Subcutaneous adipose tissue (tissue), 4 donors: ENCODE results near the gene GMEB2. TPM values are rescaled to one million over a fixed set of nuclear protein-coding genes. Genes with fewer than 3 reads are reported as not detected.

Source experiments
- total RNA-seq, 4 donors: library from RNA; depleted of rRNA; stranded (reverse); fragments of >200 nt; gene quantifications; one replicate each; pipeline ENCODE4 v1.1.0, GENCODE V29; 2016
- TF ChIP-seq, protein P1 (sequence below): fragments of 450-650 bp; IDR thresholded peaks from one replicate; pipeline ENCODE4 v1.5.1; 2016; ENCODE audit warnings: low read depth, mild to moderate bottlenecking, control low read depth, antibody characterized with exemption, moderate library complexity

GMEB2 gene
- total RNA-seq, 4 donors from 2014 or later = 3.6 to 12.8 (median 5.1) TPM

DNA sequence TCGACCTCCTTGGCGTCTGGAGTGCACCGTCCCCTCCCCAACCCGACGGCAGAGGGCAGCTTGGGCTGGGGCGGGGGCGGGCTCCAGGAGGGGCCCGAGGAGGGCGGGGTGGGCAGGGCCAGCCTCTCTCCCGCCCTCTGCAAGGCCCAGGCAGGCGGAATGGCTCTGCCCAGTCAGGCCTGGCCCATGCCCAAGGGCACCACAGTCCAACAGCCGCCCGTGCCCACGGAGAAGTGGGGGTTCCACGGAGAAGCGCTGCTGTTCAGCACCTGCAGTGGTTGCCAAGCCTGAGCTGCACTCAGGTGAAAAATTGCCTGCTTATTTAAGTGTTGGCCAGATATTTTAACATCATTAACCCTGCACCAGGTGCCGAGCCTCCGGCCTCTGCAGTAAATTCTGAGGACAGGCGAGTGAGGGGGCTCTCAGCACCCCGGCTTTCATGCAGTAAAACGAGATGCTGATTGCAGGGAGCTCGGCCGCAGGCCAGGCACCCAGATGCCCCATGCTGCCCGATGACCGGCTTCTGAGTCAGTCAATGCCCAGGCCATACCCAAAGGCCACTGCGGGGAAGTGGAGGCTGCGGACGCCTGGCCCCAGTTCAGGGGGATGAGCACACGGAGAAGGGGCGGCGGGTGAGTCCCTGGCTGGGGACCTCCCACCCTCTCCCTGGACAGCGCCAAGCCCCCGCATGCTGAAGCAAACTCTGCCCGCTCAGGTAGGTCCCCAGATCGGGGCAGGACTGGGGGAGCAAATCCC, 79.0 kb downstream of the GMEB2 start, which contains the start of gene SRMS:
Gene SRMS (minus strand): TSS at position 25 of the 756 bp plus-strand sequence. CDS start 286 bp downstream, outside the sequence.
- TF ChIP-seq, protein P1, sequence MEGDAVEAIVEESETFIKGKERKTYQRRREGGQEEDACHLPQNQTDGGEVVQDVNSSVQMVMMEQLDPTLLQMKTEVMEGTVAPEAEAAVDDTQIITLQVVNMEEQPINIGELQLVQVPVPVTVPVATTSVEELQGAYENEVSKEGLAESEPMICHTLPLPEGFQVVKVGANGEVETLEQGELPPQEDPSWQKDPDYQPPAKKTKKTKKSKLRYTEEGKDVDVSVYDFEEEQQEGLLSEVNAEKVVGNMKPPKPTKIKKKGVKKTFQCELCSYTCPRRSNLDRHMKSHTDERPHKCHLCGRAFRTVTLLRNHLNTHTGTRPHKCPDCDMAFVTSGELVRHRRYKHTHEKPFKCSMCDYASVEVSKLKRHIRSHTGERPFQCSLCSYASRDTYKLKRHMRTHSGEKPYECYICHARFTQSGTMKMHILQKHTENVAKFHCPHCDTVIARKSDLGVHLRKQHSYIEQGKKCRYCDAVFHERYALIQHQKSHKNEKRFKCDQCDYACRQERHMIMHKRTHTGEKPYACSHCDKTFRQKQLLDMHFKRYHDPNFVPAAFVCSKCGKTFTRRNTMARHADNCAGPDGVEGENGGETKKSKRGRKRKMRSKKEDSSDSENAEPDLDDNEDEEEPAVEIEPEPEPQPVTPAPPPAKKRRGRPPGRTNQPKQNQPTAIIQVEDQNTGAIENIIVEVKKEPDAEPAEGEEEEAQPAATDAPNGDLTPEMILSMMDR = no peak

DNA sequence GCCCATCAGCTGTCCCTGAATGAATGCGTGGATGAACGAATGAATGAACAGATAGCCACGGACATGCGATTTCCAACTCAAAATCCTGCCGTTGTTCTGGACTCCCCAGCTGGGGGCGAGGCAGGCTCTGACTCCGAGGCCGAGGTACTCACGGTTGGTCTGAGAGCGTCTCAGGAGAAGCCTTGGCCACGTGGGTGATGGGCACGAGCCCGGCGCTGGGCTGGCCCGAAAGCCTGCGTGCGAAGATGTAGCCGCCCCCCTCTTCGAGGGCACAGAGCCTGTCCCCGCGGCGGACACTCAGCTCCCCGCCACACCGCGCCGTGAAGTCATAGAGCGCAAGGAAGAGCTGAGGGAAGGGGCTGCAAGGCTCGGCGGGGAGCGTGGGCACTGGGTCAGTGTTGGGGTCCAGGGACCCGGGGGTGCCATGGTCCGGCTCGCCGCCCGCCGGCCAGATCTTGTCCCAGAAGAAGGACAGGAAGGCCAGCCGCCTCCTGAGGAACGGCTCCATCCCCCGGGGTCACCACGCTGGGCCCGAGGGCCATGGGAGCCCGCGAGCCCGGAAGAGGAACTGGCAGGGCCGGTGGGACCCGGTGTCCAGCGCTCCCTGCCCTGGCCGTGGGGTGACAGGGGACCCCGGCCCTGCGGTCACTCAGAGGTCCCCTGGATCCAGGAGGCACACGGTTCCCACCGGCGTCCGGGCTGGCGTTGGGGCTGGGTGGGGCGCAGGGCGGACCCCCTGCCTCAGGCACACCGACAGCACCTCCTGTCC, 79.8 kb downstream of the GMEB2 start:
- TF ChIP-seq, protein P1 = no peak

DNA sequence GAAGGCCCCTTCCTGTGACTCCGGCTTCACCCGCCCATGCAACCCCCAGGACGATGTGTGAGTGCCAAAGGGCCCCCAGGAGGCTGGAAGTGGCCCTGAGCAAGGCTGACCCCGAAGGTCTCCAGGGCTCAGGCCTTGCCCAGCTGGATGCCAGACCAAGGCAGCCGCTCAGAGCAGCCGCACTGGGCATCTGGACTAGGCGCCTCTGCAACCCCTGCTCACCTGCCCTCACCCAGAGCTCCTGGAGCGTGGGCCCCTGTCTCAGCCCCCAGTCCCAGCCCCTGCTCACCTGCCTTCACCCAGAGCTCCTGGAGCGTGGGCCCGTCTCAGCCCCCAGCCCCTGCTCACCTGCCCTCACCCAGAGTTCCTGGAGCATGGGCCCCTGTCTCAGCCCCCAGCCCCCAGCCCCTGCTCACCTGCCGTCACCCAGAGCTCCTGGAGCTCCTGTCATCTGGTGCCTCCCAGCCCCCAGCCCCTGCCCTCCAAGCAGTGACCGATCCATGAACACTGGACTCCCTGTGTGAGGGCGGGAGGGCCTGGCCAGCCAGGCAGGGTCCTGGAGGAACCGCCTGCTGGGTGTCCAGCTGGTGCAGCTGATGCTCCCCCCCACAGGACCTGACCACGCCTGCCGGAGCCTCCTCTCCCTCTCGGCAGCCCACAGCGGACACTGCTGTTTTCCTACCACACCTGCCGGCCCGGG, 80.5 kb downstream of the GMEB2 start:
- TF ChIP-seq, protein P1 = no peak

DNA sequence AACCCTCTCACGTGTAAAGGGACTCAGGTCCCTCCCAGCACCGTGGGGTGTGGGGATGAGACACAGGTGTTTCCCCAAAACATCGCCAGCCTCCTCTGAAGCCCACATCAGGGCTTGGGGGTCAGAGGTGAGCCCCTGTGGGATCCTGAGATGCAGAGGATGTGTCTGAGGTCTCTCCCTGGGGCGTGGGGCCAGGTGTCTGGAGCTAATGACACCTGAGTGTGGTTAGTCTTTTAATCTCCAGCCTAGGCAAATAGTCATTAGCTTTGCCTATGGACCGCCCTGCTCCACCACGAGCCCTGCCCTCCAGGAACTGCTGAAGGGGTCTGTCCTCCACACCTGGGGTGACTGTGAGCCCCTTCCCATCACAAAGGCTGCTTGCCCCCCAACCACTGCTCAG, 81.1 kb downstream of the GMEB2 start:
- TF ChIP-seq, protein P1 = no peak

DNA sequence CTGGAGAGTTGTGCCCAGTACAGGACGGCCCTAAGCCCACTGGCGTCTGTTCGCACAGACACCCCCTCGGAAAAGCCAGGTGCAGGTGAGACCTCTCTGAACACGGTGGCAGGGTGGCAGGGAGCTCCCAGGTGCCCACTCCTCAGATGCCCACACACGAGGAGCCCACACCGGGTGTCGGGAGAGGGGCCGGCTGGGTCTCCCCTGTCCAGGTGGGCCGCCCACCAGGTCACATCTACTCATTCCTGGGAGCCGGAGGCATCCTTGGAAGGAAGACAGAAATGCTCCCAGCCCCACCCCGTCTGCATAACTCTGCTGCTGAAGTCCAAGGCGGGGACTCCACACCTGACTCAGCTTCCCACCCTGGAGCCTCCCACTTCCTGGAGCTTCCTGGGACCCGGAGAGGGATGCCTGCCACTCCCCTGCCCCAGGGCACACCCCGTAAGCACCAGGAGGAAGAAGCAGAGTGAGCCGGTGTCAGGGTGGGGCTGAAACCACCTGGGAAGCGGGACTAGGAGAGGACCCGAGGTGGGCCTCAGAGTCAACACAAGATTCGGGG, 81.9 kb downstream of the GMEB2 start:
- TF ChIP-seq, protein P1 = no peak

DNA sequence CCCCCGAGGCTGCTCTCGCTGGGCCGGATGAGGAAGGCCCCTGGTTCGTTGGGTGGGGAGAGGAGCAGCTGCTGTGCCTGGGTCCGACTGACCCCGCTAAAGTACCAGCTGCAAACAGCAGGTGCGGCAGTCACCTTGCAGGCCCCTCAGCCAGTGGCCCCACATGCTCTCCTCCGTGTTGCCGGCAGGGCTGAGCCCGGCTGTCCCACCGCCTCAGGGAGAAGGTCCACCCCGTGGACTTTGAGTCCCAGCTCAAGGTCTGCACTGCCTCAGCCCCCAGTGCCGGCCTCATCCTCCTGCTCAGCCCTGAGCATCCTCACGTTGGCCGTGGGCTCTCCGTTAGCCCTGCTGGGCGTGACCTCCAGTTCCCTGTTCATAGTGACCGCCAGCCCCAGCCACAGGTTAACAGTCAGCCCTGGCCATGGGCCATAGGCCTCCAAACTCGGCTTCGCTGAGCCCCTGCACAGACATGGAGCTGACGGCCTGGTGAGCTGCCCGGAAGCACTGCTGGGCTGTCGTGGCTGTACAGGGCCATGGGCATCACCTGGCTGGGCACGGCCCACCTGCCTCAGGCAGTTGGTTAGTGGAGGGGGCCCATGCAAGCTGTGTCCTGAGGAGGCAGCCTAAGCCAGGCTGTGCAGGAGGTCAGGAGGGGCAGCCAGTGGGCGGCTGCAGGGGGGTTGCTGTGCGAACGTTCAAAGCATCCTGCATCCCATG, 82.5 kb downstream of the GMEB2 start:
- TF ChIP-seq, protein P1 = no peak
